GM19193 (cell line): ENCODE measurements around the gene BMP2K.

Source experiments
- POLR2A ChIP-seq: IDR thresholded peaks from 4 replicates; pipeline ENCODE4 v1.6.1; 2011; ENCODE audit not compliant: insufficient read depth, insufficient read length; ENCODE audit errors: extremely low read depth

Gene BMP2K

DNA sequence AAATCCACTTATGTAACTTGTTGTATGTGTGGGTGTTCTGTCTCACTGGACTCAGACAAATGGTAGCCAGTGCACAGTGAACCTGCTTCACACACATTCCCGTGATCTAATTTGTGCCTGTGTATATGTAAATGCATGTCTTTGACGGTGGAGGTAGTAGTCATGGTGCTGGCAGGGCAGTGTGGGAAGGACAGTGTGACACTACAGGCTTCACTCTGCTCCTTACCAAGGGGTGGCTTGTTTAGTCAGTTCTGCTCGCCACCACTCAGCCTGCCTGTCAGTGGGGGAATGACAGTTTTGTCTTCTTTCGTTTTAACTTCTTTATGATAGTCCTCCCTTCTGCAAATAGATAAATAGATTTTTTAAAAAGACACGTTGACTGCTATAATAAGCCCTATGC, 180.8 kb downstream of the BMP2K start:
- TF ChIP-seq POLR2A = no peak

DNA sequence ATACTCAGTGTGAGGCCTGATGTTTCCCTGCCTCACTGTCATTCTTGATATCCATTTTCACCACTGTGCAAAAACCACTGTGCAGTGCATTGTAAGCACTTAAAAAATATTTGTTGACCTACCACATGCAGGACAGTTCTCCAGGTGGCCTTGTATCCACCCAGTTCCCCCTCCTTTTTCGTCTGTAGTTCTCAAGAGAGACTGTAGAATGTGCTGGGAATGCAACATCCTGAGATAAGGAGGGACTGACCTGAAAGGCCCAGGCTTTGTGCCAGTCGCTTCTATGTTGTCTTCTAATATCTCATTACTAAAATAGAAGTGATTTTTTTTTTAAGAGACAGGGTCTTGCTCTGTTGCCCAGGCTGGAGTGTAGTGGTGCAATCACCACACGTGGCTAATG, 184.8 kb downstream of the BMP2K start:
- no peak for TF ChIP-seq POLR2A
